GM12878 (cell line): Measurements from ENCODE around the gene METTL1. TPM values are rescaled to one million over a fixed set of nuclear protein-coding genes. Genes with fewer than 3 reads are reported as not detected.

Experiments
- ATAC-seq: fragments of 200-7000 bp; cut with Tn5 transposase; 3 replicates; pipeline ENCODE4 v1.9.1; 2020; ENCODE audit warnings: mild to moderate bottlenecking, moderate library complexity
- BruUV-seq: library from RNA; stranded (reverse); fragments of 400-500 nt; replicated peaks from 2 replicates; lab custom pipeline; 2021; lab: Mats Ljungman, UMichigan
- CTCF ChIA-PET: fragments of 300-600 bp; sonication (Branson Sonifier 250); formaldehyde crosslinking; extraction: SDS; loops from one replicate; lab custom pipeline; 2021; ENCODE audit warnings: inconsistent platforms; lab: Yijun Ruan, JAX
- POLR2A ChIA-PET: fragments of 350-600 bp; formaldehyde crosslinking; extraction: SDS; loops from one replicate; lab custom pipeline; 2021; ENCODE audit warnings: inconsistent platforms; lab: Charles Lee
- RAD21 ChIA-PET: fragments of 300-600 bp; sonication (Branson Sonifier 250); formaldehyde crosslinking; loops from one replicate; lab custom pipeline; 2023; ENCODE audit warnings: antibody characterized with exemption; ENCODE audit not compliant: unreplicated experiment; lab: Charles Lee
- SMC1A ChIA-PET: fragments of 300-600 bp; sonication (Branson Sonifier 250); formaldehyde crosslinking; loops from one replicate; lab custom pipeline; 2023; ENCODE audit not compliant: unreplicated experiment, uncharacterized antibody; lab: Charles Lee
- DNase-seq: peaks from one replicate; pipeline ENCODE4 v3.0.0-alpha.2; 2011; ENCODE audit warnings: low read depth, low spot score
- FAIRE-seq: peaks from 3 replicates; lab custom pipeline; 2011; peaks lifted over from hg19 to GRCh38; lab: Jason Lieb, UNC
- H2AFZ ChIP-seq: 2 replicates; pipeline ENCODE4 v1.6.0; 2011; ENCODE audit warnings: low read depth, low read length, control low read depth; ENCODE audit not compliant: control insufficient read depth
- H3K27ac ChIP-seq: 2 replicates; pipeline ENCODE4 v1.5.1; 2011; ENCODE audit warnings: control low read depth; ENCODE audit not compliant: control insufficient read depth, insufficient read depth
- H3K27me3 ChIP-seq, 2 experiments: replicated peaks in 1 of 2; 2 replicates each; pipeline versions ENCODE4 v1.6.0 to v1.6.1; 2011; ENCODE audit warnings: low read length in 1 of 2; ENCODE audit not compliant: control insufficient read depth in 2 of 2, insufficient read depth in 2 of 2
- H3K36me3 ChIP-seq, 2 experiments: 2 replicates each; pipeline ENCODE4 v1.5.1; 2011; ENCODE audit warnings: low read length in 1 of 2; ENCODE audit not compliant: control insufficient read depth in 2 of 2, insufficient read depth in 2 of 2
- H3K4me1 ChIP-seq: 2 replicates; pipeline ENCODE4 v1.6.1; 2011; ENCODE audit warnings: mild to moderate bottlenecking, low read length, moderate library complexity, mixed read lengths; ENCODE audit not compliant: control insufficient read depth, insufficient read depth
- H3K4me2 ChIP-seq: 2 replicates; pipeline ENCODE4 v1.6.0; 2011; ENCODE audit warnings: control low read depth; ENCODE audit not compliant: control insufficient read depth, insufficient read depth
- H3K4me3 ChIP-seq: fragments of 200-600 bp; sonication (generic); 2 replicates; pipeline ENCODE4 v1.5.1; 2016
- H3K79me2 ChIP-seq: 2 replicates; pipeline ENCODE4 v1.6.0; 2011; ENCODE audit warnings: low read length; ENCODE audit not compliant: control insufficient read depth, insufficient read depth
- H3K9ac ChIP-seq: 2 replicates; pipeline ENCODE4 v1.8.0; 2011; ENCODE audit warnings: low read length, control low read depth, mixed read lengths; ENCODE audit not compliant: control insufficient read depth, insufficient read depth
- H3K9me3 ChIP-seq: replicated peaks from 3 replicates; pipeline ENCODE4 v1.5.1; 2011; ENCODE audit warnings: mild to moderate bottlenecking, low read length; ENCODE audit not compliant: control insufficient read depth, insufficient read depth
- H4K20me1 ChIP-seq: 2 replicates; pipeline ENCODE4 v1.6.0; 2011; ENCODE audit not compliant: control insufficient read depth, insufficient read depth
- BHLHE40 ChIP-seq, 2 experiments: fragments of 450-650 bp in 1 of 2; IDR thresholded peaks; 2 replicates each; pipeline ENCODE4 v1.6.1; 2011 to 2017; ENCODE audit warnings: low read depth in 2 of 2, borderline replicate concordance in 1 of 2, improper control_type of control experiment in 1 of 2, low read length in 1 of 2, mild to moderate bottlenecking in 1 of 2
- CHD2 ChIP-seq: IDR thresholded peaks from 2 replicates; pipeline ENCODE4 v1.6.1; 2011; ENCODE audit warnings: low read depth, low read length, improper control_type of control experiment, borderline replicate concordance
- RFX5 ChIP-seq: IDR thresholded peaks from 2 replicates; pipeline ENCODE4 v1.6.1; 2011; ENCODE audit warnings: low read depth, low read length, improper control_type of control experiment
- SPI1 ChIP-seq: IDR thresholded peaks from 2 replicates; pipeline ENCODE4 v1.6.1; 2011; ENCODE audit warnings: low read depth, mild to moderate bottlenecking, low read length, moderate library complexity, borderline replicate concordance; ENCODE audit not compliant: insufficient read depth
- ZNF622 ChIP-seq: fragments of 450-650 bp; IDR thresholded peaks from 2 replicates; pipeline ENCODE4 v1.6.1; 2017; ENCODE audit warnings: mild to moderate bottlenecking, inconsistent platforms
- WGBS: methylation state at CpG from one replicate; pipeline ENCODE4 v1.1.6; 2016; ENCODE audit warnings: low lambda C conversion rate; ENCODE audit not compliant: insufficient replicate concordance, insufficient coverage; ENCODE audit errors: missing lambda C conversion rate; 5-methylcytosine and 5-hydroxymethylcytosine counted together
- in situ Hi-C: fragments of 300-500 bp; cut with MboI; formaldehyde crosslinking; loops from 9 replicates; pipeline ENCODE4 v1.14.3; 2018; ENCODE audit warnings: mixed read lengths
- intact Hi-C: fragments of 100-400 bp; cut with micrococcal nuclease; formaldehyde crosslinking; loops from one replicate; pipeline ENCODE4 v1.14.2; 2022; ENCODE audit not compliant: unreplicated experiment
- polyA plus RNA-seq, 11 experiments: library from polyadenylated mRNA; depleted of rRNA in 4 of 11; unstranded in 6 of 11; stranded (reverse) in 5 of 11; fragments of >200 nt; fragmentation: Nextera tagmentation in 4 of 11; fragmentation: Illumina TruSeq in 1 of 11; extraction: Ambion mirVana in 4 of 11; extraction: Trizol in 1 of 11; gene quantifications; 1 replicate in 1 of 11; 2 replicates in 10 of 11; pipeline versions ENCODE4 v1.2.1 to v1.2.3, GENCODE V29; 2011 to 2016; ENCODE audit warnings: inconsistent platforms in 2 of 11, missing spikeins in 2 of 11, low read depth in 1 of 11
- total RNA-seq, 4 experiments: library from RNA; depleted of rRNA in 3 of 4; stranded (reverse); fragments of >200 nt in 3 of 4; fragmentation: Illumina TruSeq in 1 of 4; extraction: Trizol in 1 of 4; gene quantifications; 2 replicates each; pipeline versions ENCODE4 v1.2.1 to v1.2.3, GENCODE V29; 2013 to 2021
- TF ChIP-seq, protein P1 (sequence below): fragments of 450-650 bp; IDR thresholded peaks from 2 replicates; pipeline ENCODE4 v1.6.1; 2017; ENCODE audit warnings: borderline replicate concordance
- TF ChIP-seq, protein P2 (sequence below): fragments of 450-650 bp; formaldehyde crosslinking; IDR thresholded peaks from 2 replicates; pipeline ENCODE4 v1.4.0; 2022; ENCODE audit warnings: mild to moderate bottlenecking, moderate library complexity
- TF ChIP-seq, protein P3 (sequence below): fragments of 150-350 bp; IDR thresholded peaks from 2 replicates; pipeline ENCODE4 v1.6.1; 2016; ENCODE audit warnings: low read depth, low read length

METTL1 gene
- total and polyA plus RNA-seq, 10 of the 15 experiments (the other 5 are each of a cell fraction or from before 2014, with no cell fraction given): 11.3 to 44.3 (median 30.6) TPM

DNA sequence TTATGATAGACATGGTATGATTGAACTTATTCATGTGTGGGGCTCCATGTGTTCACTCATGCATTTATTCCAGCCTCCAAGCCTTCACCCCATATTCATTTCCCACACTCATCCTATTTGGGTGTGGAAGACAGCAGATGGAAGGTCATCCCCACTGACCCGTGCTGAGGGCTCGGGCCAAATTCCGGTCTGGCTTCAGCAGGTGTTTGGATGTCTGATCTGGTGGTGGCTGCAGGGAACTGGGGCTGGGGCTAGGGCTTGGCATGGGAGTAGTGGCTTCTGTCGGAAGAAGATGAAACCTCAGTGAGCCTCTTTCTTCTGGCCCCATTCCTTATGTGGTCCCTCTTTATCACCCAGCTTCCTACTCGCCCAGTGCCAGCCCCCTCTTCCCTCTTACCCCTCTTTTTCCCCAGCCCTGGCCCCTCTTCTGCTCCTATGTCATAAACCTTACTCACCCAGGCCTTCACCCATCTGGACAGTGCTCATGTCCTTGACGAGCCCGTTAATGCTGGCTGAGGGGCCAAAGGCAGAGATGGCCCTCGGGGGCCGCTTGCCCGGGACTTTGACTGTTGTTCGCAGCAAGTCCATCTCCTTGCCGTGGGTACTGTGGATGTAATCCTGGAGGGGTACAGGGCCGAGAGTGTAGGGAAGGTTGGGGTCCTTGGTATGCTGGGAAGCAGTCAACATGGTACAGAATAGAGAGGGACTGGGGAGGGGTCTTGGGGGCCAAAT, 41.4 kb downstream of the METTL1 start:
- 96% methylated on average over 13 of the region's 13 CpGs for WGBS
- Histone ChIP-seq H4K20me1 (no peaks in the 10 kb centered on the region), H3K4me2 (no peak overlapping the region), H3K27ac (no peak overlapping the region), H3K4me1 (no peaks in the 10 kb centered on the region), H3K36me3 (peaks cover 8 to 12% of the 10 kb centered on the region in 2 experiments), H3K79me2 (no peaks in the 10 kb centered on the region), H3K4me3 (no peak overlapping the region), H3K9me3 (no peaks in the 10 kb centered on the region), H2AFZ (no peak overlapping the region), H3K27me3 (no peaks in the 10 kb centered on the region), H3K9ac (no peak overlapping the region)
- ATAC-seq (no peak), FAIRE-seq (no peak), DNase-seq (no peak)
- CTCF ChIA-PET: no interaction called here
- RAD21 ChIA-PET: interaction anchor here (0.5 kb wide), 1 partner anchor 466 kb away, joined by 4 read pairs; no protein-coding TSS in a partner anchor
- in situ Hi-C loops (no loop called here), intact Hi-C loops (no loop called here)
- BruUV-seq: no TSS peak
- POLR2A ChIA-PET: no interaction called here
- SMC1A ChIA-PET: no interaction called here
- no peak for TF ChIP-seq CHD2
- no peak for TF ChIP-seq RFX5
- no peak for TF ChIP-seq SPI1
- TF ChIP-seq BHLHE40 (IDR thresholded peaks at IDR 0.05; ENCODE audit: borderline replicate concordance in 1 of 2, low read depth in 2 of 2, low read length in 1 of 2): no peak
- TF ChIP-seq, protein P1, sequence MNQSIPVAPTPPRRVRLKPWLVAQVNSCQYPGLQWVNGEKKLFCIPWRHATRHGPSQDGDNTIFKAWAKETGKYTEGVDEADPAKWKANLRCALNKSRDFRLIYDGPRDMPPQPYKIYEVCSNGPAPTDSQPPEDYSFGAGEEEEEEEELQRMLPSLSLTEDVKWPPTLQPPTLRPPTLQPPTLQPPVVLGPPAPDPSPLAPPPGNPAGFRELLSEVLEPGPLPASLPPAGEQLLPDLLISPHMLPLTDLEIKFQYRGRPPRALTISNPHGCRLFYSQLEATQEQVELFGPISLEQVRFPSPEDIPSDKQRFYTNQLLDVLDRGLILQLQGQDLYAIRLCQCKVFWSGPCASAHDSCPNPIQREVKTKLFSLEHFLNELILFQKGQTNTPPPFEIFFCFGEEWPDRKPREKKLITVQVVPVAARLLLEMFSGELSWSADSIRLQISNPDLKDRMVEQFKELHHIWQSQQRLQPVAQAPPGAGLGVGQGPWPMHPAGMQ: no peak
- no peak for TF ChIP-seq ZNF622
- TF ChIP-seq, protein P2, sequence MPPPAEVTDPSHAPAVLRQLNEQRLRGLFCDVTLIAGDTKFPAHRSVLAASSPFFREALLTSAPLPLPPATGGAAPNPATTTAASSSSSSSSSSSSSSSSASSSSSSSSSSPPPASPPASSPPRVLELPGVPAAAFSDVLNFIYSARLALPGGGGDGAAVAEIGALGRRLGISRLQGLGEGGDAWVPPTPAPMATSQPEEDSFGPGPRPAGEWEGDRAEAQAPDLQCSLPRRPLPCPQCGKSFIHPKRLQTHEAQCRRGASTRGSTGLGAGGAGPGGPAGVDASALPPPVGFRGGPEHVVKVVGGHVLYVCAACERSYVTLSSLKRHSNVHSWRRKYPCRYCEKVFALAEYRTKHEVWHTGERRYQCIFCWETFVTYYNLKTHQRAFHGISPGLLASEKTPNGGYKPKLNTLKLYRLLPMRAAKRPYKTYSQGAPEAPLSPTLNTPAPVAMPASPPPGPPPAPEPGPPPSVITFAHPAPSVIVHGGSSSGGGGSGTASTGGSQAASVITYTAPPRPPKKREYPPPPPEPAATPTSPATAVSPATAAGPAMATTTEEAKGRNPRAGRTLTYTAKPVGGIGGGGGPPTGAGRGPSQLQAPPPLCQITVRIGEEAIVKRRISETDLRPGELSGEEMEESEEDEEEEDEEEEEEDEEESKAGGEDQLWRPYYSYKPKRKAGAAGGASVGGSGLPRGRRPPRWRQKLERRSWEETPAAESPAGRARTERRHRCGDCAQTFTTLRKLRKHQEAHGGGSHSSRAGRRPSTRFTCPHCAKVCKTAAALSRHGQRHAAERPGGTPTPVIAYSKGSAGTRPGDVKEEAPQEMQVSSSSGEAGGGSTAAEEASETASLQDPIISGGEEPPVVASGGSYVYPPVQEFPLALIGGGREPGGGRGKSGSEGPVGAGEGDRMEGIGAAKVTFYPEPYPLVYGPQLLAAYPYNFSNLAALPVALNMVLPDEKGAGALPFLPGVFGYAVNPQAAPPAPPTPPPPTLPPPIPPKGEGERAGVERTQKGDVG (CRISPR knock-in tag): no peak
- TF ChIP-seq, protein P3, sequence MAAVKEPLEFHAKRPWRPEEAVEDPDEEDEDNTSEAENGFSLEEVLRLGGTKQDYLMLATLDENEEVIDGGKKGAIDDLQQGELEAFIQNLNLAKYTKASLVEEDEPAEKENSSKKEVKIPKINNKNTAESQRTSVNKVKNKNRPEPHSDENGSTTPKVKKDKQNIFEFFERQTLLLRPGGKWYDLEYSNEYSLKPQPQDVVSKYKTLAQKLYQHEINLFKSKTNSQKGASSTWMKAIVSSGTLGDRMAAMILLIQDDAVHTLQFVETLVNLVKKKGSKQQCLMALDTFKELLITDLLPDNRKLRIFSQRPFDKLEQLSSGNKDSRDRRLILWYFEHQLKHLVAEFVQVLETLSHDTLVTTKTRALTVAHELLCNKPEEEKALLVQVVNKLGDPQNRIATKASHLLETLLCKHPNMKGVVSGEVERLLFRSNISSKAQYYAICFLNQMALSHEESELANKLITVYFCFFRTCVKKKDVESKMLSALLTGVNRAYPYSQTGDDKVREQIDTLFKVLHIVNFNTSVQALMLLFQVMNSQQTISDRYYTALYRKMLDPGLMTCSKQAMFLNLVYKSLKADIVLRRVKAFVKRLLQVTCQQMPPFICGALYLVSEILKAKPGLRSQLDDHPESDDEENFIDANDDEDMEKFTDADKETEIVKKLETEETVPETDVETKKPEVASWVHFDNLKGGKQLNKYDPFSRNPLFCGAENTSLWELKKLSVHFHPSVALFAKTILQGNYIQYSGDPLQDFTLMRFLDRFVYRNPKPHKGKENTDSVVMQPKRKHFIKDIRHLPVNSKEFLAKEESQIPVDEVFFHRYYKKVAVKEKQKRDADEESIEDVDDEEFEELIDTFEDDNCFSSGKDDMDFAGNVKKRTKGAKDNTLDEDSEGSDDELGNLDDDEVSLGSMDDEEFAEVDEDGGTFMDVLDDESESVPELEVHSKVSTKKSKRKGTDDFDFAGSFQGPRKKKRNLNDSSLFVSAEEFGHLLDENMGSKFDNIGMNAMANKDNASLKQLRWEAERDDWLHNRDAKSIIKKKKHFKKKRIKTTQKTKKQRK: no peak
